ENCODE measurements around the gene KLHL36. TPM values are rescaled to one million over a fixed set of nuclear protein-coding genes. Genes with fewer than 3 reads are reported as not detected.
A peak's percentile ranks its signal among the peaks of the same experiment; 100 is the strongest.

Gene KLHL36
- polyA plus RNA-seq, 2 donors: 15.9 to 16.1 TPM

- no peak overlapping the region for H3K4me3 ChIP-seq (ENCODE audit: low read depth in 1 of 2, low read length in 2 of 2)
- H3K4me1 ChIP-seq (ENCODE audit: control insufficient read depth in 2 of 2, insufficient read depth in 2 of 2, low read length in 1 of 2): peaks cover 6 to 11% of the 10 kb centered on the region in 2 donors
- no peaks in the 10 kb centered on the region for H3K27me3 ChIP-seq (ENCODE audit: control insufficient read depth in 1 of 2, insufficient read depth in 2 of 2, low read length in 2 of 2)
- no peak overlapping the region for H3K27ac ChIP-seq (ENCODE audit: low read depth in 2 of 2, low read length in 1 of 2)
- WGBS, 2 donors: 94 to 95% methylated on average over 5 of the region's 5 CpGs
- H3K36me3 ChIP-seq (ENCODE audit: control insufficient read depth in 2 of 2, insufficient read depth in 2 of 2, low read length in 1 of 2): no peaks in the 10 kb centered on the region
- H3K9me3 ChIP-seq (ENCODE audit: control insufficient read depth in 2 of 2, insufficient read depth in 1 of 2, low read depth in 1 of 2, low read length in 1 of 2): no peaks in the 10 kb centered on the region
Observed at GRCh38 chr16:84640145-84640544, 8.2 kb upstream of the KLHL36 start.

- Histone ChIP-seq H3K4me3 (ENCODE audit: low read depth in 1 of 2, low read length in 2 of 2) (no peak overlapping the region), H3K4me1 (ENCODE audit: control insufficient read depth in 2 of 2, insufficient read depth in 2 of 2, low read length in 1 of 2) (peaks cover 6 to 10% of the 10 kb centered on the region in 2 donors), H3K27me3 (ENCODE audit: control insufficient read depth in 1 of 2, insufficient read depth in 2 of 2, low read length in 2 of 2) (no peaks in the 10 kb centered on the region), H3K36me3 (ENCODE audit: control insufficient read depth in 2 of 2, insufficient read depth in 2 of 2, low read length in 1 of 2) (no peaks in the 10 kb centered on the region), H3K9me3 (ENCODE audit: control insufficient read depth in 2 of 2, insufficient read depth in 1 of 2, low read depth in 1 of 2, low read length in 1 of 2) (no peaks in the 10 kb centered on the region), H3K27ac (ENCODE audit: low read depth in 2 of 2, low read length in 1 of 2) (no peak overlapping the region)
- WGBS, 2 donors: 59 to 62% methylated on average over 6 of the region's 6 CpGs
Observed at GRCh38 chr16:84641643-84642358, 6.5 kb upstream of the KLHL36 start.

- H3K9me3 ChIP-seq (ENCODE audit: control insufficient read depth in 2 of 2, insufficient read depth in 1 of 2, low read depth in 1 of 2, low read length in 1 of 2): no peaks in the 10 kb centered on the region
- H3K27me3 ChIP-seq (ENCODE audit: control insufficient read depth in 1 of 2, insufficient read depth in 2 of 2, low read length in 2 of 2): no peaks in the 10 kb centered on the region
- H3K27ac ChIP-seq (ENCODE audit: low read depth in 2 of 2, low read length in 1 of 2): peak overlapping the region; percentile 69 to 80
- peaks cover 4 to 13% of the 10 kb centered on the region in 2 donors for H3K4me1 ChIP-seq (ENCODE audit: control insufficient read depth in 2 of 2, insufficient read depth in 2 of 2, low read length in 1 of 2)
- H3K36me3 ChIP-seq (ENCODE audit: control insufficient read depth in 2 of 2, insufficient read depth in 2 of 2, low read length in 1 of 2): no peaks in the 10 kb centered on the region
- 33 to 44% methylated on average over 8 of the region's 8 CpGs for WGBS, 2 donors
- H3K4me3 ChIP-seq (ENCODE audit: low read depth in 1 of 2, low read length in 2 of 2): no peak overlapping the region
Observed at GRCh38 chr16:84643180-84643583, 5.1 kb upstream of the KLHL36 start.

- Histone ChIP-seq H3K4me1 (ENCODE audit: control insufficient read depth in 2 of 2, insufficient read depth in 2 of 2, low read length in 1 of 2) (peaks cover 4 to 13% of the 10 kb centered on the region in 2 donors), H3K27ac (ENCODE audit: low read depth in 2 of 2, low read length in 1 of 2) (peak overlapping the region; percentile 69 to 80), H3K9me3 (ENCODE audit: control insufficient read depth in 2 of 2, insufficient read depth in 1 of 2, low read depth in 1 of 2, low read length in 1 of 2) (no peaks in the 10 kb centered on the region), H3K4me3 (ENCODE audit: low read depth in 1 of 2, low read length in 2 of 2) (no peak overlapping the region), H3K27me3 (ENCODE audit: control insufficient read depth in 1 of 2, insufficient read depth in 2 of 2, low read length in 2 of 2) (no peaks in the 10 kb centered on the region), H3K36me3 (ENCODE audit: control insufficient read depth in 2 of 2, insufficient read depth in 2 of 2, low read length in 1 of 2) (no peaks in the 10 kb centered on the region)
- WGBS, 2 donors: 49 to 68% methylated on average over 4 of the region's 4 CpGs
Observed at GRCh38 chr16:84643674-84644073, 4.6 kb upstream of the KLHL36 start.

GRCh38 chr16:84648595-84649510 is 542 bp downstream of the KLHL36 start:
- Histone ChIP-seq H3K9me3 (ENCODE audit: control insufficient read depth in 2 of 2, insufficient read depth in 1 of 2, low read depth in 1 of 2, low read length in 1 of 2) (no peaks in the 10 kb centered on the region), H3K4me1 (ENCODE audit: control insufficient read depth in 2 of 2, insufficient read depth in 2 of 2, low read length in 1 of 2) (peaks cover under 1 to 3% of the 10 kb centered on the region in 2 donors), H3K27ac (ENCODE audit: low read depth in 2 of 2, low read length in 1 of 2) (peak overlapping the region; percentile 81 to 83), H3K4me3 (ENCODE audit: low read depth in 1 of 2, low read length in 2 of 2) (peak overlapping the region; percentile 70 to 86), H3K27me3 (ENCODE audit: control insufficient read depth in 1 of 2, insufficient read depth in 2 of 2, low read length in 2 of 2) (no peaks in the 10 kb centered on the region), H3K36me3 (ENCODE audit: control insufficient read depth in 2 of 2, insufficient read depth in 2 of 2, low read length in 1 of 2) (peaks cover 0 to 14% of the 10 kb centered on the region in 2 donors)
- 2 to 3% methylated on average over 64 to 96 of the region's 96 CpGs for WGBS, 2 donors

- 46% methylated on average over 11 of the region's 11 CpGs for WGBS, 2 donors
- peak overlapping the region; percentile 70 to 86 for H3K4me3 ChIP-seq (ENCODE audit: low read depth in 1 of 2, low read length in 2 of 2)
- no peaks in the 10 kb centered on the region for H3K9me3 ChIP-seq (ENCODE audit: control insufficient read depth in 2 of 2, insufficient read depth in 1 of 2, low read depth in 1 of 2, low read length in 1 of 2)
- H3K4me1 ChIP-seq (ENCODE audit: control insufficient read depth in 2 of 2, insufficient read depth in 2 of 2, low read length in 1 of 2): peaks cover 2 to 3% of the 10 kb centered on the region in 2 donors
- peaks cover 0 to 18% of the 10 kb centered on the region in 2 donors for H3K36me3 ChIP-seq (ENCODE audit: control insufficient read depth in 2 of 2, insufficient read depth in 2 of 2, low read length in 1 of 2)
- no peaks in the 10 kb centered on the region for H3K27me3 ChIP-seq (ENCODE audit: control insufficient read depth in 1 of 2, insufficient read depth in 2 of 2, low read length in 2 of 2)
- peak overlapping the region; percentile 81 to 83 for H3K27ac ChIP-seq (ENCODE audit: low read depth in 2 of 2, low read length in 1 of 2)
Observed at GRCh38 chr16:84649511-84649861, 1.2 kb downstream of the KLHL36 start.

- Histone ChIP-seq H3K27ac (ENCODE audit: low read depth in 2 of 2, low read length in 1 of 2) (peak overlapping the region in 1 of 2 donors; percentile 44), H3K4me3 (ENCODE audit: low read depth in 1 of 2, low read length in 2 of 2) (no peak overlapping the region), H3K36me3 (ENCODE audit: control insufficient read depth in 2 of 2, insufficient read depth in 2 of 2, low read length in 1 of 2) (peaks cover 0 to 18% of the 10 kb centered on the region in 2 donors), H3K4me1 (ENCODE audit: control insufficient read depth in 2 of 2, insufficient read depth in 2 of 2, low read length in 1 of 2) (peaks cover 2 to 3% of the 10 kb centered on the region in 2 donors), H3K9me3 (ENCODE audit: control insufficient read depth in 2 of 2, insufficient read depth in 1 of 2, low read depth in 1 of 2, low read length in 1 of 2) (no peaks in the 10 kb centered on the region), H3K27me3 (ENCODE audit: control insufficient read depth in 1 of 2, insufficient read depth in 2 of 2, low read length in 2 of 2) (no peaks in the 10 kb centered on the region)
- 73 to 86% methylated on average over 20 of the region's 20 CpGs for WGBS, 2 donors
Observed at GRCh38 chr16:84650062-84650991, 2.0 kb downstream of the KLHL36 start.

GRCh38 chr16:84652566-84652965 is 4.3 kb downstream of the KLHL36 start:
- no peak overlapping the region for H3K4me3 ChIP-seq (ENCODE audit: low read depth in 1 of 2, low read length in 2 of 2)
- WGBS, 2 donors: 79 to 83% methylated on average over 7 of the region's 7 CpGs
- peaks cover 4 to 28% of the 10 kb centered on the region in 2 donors for H3K36me3 ChIP-seq (ENCODE audit: control insufficient read depth in 2 of 2, insufficient read depth in 2 of 2, low read length in 1 of 2)
- no peaks in the 10 kb centered on the region for H3K9me3 ChIP-seq (ENCODE audit: control insufficient read depth in 2 of 2, insufficient read depth in 1 of 2, low read depth in 1 of 2, low read length in 1 of 2)
- H3K27me3 ChIP-seq (ENCODE audit: control insufficient read depth in 1 of 2, insufficient read depth in 2 of 2, low read length in 2 of 2): no peaks in the 10 kb centered on the region
- H3K27ac ChIP-seq (ENCODE audit: low read depth in 2 of 2, low read length in 1 of 2): no peak overlapping the region
- peaks cover 2 to 3% of the 10 kb centered on the region in 2 donors for H3K4me1 ChIP-seq (ENCODE audit: control insufficient read depth in 2 of 2, insufficient read depth in 2 of 2, low read length in 1 of 2)

- H3K9me3 ChIP-seq (ENCODE audit: control insufficient read depth in 2 of 2, insufficient read depth in 1 of 2, low read depth in 1 of 2, low read length in 1 of 2): no peaks in the 10 kb centered on the region
- H3K4me1 ChIP-seq (ENCODE audit: control insufficient read depth in 2 of 2, insufficient read depth in 2 of 2, low read length in 1 of 2): peaks cover 0 to 2% of the 10 kb centered on the region in 2 donors
- 91 to 93% methylated on average over 3 of the region's 3 CpGs for WGBS, 2 donors
- H3K27me3 ChIP-seq (ENCODE audit: control insufficient read depth in 1 of 2, insufficient read depth in 2 of 2, low read length in 2 of 2): no peaks in the 10 kb centered on the region
- no peak overlapping the region for H3K27ac ChIP-seq (ENCODE audit: low read depth in 2 of 2, low read length in 1 of 2)
- no peak overlapping the region for H3K4me3 ChIP-seq (ENCODE audit: low read depth in 1 of 2, low read length in 2 of 2)
- H3K36me3 ChIP-seq (ENCODE audit: control insufficient read depth in 2 of 2, insufficient read depth in 2 of 2, low read length in 1 of 2): peaks cover 7 to 40% of the 10 kb centered on the region in 2 donors
Observed at GRCh38 chr16:84654238-84654637, 5.9 kb downstream of the KLHL36 start.

All from esophagus (tissue), 2 donors.